SU-DHL-6 (cell line): ENCODE data around the gene SYCP3.

Experiments used
- CTCF ChIP-seq: fragments of 200-600 bp; sonication (generic); IDR thresholded peaks from one replicate; pipeline ENCODE4 v1.5.1; 2017; ENCODE audit warnings: antibody characterized with exemption, mild to moderate bottlenecking, low read length, moderate library complexity; ENCODE audit not compliant: insufficient read depth, poor library complexity, severe bottlenecking
- EZH2phosphoT487 ChIP-seq: fragments of 200-600 bp; sonication (generic), shearing (Covaris generic); conservative IDR thresholded peaks from 2 replicates; pipeline ENCODE4 v1.6.1; 2018; ENCODE audit warnings: mild to moderate bottlenecking, antibody characterized with exemption, low read length, moderate library complexity, mixed read lengths

GRCh38 chr12:101685092-101685491 lies 54.2 kb downstream of the SYCP3 start:
- TF ChIP-seq CTCF (no peak), EZH2phosphoT487 (no peak)
